DMS153 (cell line): Measurements from ENCODE around the gene SPNS2.

ENCODE experiments used
- DNase-seq: peaks from one replicate; lab custom pipeline; 2025; lab: John Stamatoyannopoulos, UW

Gene SPNS2

GRCh38 chr17:4498461-4499397 is at the start of gene SPNS2:
Gene SPNS2, plus strand, starts transcription at chr17:4498881. Its CDS starts 167 bp downstream, at chr17:4499048.
- DNase-seq, result no peak

GRCh38 chr17:4449736-4450135 is 48.9 kb upstream of the SPNS2 start:
- DNase-seq, result no peak

- no peak for DNase-seq
Observed at GRCh38 chr17:4450710-4451316, 47.9 kb upstream of the SPNS2 start.

- DNase-seq, result no peak
Observed at GRCh38 chr17:4453812-4454591, 44.7 kb upstream of the SPNS2 start.

GRCh38 chr17:4460661-4461060 is 38.0 kb upstream of the SPNS2 start:
- DNase-seq, result no peak

- DNase-seq, result no peak
Observed at GRCh38 chr17:4463818-4464476, 34.7 kb upstream of the SPNS2 start.

- no peak for DNase-seq
Observed at GRCh38 chr17:4465786-4466185, 32.9 kb upstream of the SPNS2 start.

DNA sequence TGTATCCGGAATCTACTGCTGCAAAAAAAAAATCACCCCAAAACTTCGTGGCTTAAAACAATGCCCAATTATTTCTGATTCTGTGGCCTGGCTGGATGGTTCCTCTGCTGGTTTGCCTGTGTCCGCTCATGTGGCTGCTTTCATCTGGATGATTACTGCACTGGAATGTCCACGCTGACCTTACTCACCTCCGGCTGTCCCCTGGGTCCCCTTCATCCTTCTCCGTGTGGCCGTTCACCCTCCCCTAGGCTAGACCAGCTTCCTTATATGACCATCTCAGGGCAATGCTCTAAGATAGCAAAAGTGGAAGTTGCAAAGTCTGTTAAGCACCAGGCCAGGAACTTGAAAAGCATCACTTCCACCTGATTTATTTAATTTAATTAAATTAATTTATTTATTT is 31.4 kb upstream of the SPNS2 start:
- no peak for DNase-seq

DNA sequence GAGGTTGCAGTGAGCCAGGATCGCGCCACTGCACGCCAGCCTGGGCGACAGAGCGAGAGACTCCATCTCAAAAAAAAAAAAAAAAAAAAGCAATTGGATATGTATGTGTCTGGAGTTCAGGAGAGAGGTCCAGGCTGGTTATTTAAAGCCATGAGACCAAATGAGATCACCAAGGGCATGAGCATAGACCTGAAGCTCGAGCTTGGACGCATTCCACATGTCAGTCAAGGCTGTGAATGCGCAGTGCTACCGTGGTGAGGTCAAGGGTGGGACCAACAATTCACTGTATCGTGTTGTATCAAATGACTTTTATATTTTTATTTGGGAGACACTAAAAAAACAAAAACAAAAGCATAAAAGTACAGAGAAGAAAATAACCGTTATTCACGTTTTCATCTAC is 29.1 kb upstream of the SPNS2 start:
- DNase-seq, result no peak

- DNase-seq, result no peak
Observed at GRCh38 chr17:4472286-4472685, 26.4 kb upstream of the SPNS2 start.

DNA sequence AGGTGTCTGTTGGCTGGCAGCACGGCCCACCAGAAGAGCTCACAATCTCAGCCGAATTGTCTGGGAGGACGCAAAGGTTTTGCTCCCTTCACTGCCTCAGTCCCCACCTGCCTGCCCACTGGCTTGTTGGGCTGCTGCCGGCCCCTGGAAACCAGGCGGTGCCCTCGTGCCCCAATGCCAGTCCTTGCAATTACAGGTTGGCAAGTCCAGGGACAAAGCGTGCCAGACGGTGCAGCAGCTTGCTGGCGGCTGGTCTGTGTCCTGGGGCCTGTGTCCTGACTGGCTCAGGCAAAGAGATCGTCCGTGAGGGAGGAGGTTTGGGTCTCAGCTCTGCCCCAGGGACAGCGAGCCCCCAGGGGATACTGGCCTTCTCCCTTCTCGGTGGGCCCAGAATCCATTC is 24.6 kb upstream of the SPNS2 start:
- DNase-seq, result no peak

DNA sequence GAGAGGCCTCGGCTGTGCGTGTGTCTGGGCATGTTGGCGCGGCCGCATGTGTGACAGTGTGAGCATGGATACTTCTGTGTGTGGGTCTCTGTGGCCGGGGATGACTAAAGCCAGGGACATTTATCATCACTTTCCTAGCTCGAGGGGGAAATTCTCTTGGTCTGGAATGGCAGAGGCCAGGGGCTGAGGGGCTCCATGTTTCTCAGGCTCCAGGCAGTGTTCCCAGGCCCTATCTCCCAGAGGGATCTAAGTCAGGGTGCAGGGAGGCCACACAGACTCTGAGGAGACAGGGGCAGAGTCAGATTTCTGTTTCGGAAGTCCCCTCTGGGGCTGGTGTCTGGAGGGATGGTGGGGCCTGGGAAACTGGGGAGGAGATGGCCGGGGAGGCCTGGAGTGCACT is 23.7 kb upstream of the SPNS2 start:
- no peak for DNase-seq

GRCh38 chr17:4475463-4475862 is 23.2 kb upstream of the SPNS2 start:
- DNase-seq, result no peak

DNA sequence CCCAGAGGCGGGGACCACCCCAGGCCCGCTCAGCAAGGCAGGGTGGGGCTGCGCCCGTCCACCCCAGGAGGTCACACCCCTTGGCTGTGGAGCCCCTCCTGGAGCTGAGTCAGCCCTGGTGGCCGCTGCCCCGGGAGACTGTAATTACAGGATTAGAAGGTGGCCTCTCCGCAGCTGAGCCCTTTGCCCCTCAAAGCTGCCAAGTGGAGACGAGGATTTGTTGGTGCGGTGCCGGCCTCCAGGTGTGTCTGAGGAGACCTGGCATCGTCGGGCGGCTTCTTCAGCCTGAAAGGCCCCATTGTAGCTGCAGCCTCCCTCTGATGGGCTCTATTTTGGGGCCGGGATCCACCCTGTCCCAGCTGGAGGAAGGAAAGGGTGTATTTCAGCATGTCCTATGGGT is 22.7 kb upstream of the SPNS2 start:
- no peak for DNase-seq

DNA sequence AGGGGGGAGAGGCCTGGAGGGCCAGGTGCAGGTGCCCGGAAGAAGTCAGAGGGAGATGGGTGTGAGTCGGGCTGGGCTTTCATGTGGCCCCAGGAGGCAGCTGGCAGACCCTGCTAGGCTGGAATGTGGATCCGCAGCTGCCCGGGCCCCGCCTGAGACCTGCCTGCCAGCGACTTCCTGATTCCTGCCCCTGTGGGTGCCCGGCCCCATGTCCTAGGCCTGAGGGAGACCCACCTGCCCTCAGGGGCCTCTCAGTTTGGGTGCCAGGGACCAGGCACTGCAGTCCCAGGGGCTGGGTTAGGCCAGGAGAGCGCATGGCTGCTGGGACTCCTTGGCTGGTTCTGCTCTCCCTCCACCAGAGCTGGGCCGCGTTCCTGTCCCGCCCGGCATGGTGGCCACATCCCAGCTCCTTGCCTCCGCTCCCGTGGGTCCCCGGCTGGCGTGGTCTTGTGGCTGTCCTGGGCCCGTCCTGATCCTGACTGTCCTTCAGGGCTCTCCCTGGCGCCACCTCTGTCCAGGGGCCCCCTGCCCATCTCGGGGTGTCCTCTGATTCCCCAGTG is 22.1 kb upstream of the SPNS2 start:
- DNase-seq, result no peak

DNA sequence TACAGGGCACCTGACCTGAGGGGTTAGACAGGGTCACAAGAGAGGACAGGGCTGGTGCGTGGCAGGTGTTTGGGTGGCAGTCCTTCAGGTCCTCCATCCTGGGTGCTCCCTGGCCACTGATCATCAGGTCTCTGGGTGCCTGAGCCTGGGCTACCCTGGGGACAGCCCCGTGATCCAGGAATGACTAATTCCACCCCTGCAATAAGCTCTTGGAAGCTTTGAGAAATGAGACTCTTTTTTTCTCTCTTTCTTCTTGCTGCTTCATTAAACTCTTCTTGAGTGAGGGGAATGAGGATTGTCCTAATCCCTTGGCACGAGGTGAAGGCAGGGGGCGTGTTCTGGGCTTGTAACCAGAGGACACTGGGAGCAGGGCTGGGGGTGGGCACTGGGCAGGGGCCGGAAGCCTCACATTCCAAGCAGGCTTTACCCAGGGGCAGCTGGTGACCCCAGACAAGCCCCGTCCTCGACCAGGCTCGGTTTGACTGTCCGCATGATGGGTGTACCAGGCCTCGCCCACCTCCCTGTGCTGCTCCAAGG is 21.4 kb upstream of the SPNS2 start:
- DNase-seq, result no peak

- no peak for DNase-seq
Observed at GRCh38 chr17:4478318-4478830, 20.3 kb upstream of the SPNS2 start.

GRCh38 chr17:4479340-4479981 is 19.2 kb upstream of the SPNS2 start:
- no peak for DNase-seq

DNA sequence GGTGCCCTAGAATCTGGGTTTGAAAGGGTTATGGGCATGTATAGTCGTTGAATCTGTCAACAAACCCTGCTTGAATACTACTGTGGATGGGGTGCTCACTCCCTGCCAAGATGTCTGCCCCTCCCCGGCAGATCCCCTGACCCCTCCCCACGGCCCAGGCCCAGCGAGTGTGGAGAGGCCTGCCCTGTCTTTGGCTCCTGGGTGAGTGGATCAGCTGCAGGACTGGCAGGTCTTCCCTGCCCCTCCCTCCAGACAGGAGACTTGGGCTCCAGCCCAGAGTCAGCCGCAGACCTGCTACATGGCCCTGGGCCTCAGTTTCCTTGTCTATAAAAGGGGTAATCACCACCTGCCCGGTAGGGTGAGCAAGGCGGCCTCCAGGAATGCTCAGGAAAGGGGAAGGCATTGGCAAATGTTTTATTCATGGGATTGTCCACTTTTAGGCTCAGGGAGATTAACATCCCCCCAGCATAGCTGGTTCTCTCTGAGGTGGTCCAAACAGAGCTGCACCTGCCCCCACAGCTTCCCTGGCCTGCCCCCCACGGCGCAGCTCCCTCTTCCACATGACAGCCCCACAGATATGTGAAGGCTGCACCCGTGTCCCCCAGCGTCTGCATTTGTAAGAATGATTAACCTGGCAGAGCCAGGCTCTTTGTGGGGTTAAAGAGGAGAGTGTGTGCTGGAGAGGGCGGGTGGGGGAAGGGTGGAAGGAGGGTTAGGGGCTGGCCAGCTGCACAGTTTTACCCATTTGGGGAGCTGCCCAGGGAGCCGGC is 18.5 kb upstream of the SPNS2 start:
- no peak for DNase-seq
